IPS-11a (cell line): ENCODE results near the gene ZAR1L.

ENCODE experiments used
- H3K4me3 ChIP-seq: one replicate; pipeline ENCODE4 v1.5.1; 2013; ENCODE audit warnings: low read depth, low read length, control low read depth

The ZAR1L gene

GRCh38 chr13:32256243-32256642, 58.9 kb downstream of the ZAR1L start:
- H3K4me3 ChIP-seq: no peak overlapping the region

DNA sequence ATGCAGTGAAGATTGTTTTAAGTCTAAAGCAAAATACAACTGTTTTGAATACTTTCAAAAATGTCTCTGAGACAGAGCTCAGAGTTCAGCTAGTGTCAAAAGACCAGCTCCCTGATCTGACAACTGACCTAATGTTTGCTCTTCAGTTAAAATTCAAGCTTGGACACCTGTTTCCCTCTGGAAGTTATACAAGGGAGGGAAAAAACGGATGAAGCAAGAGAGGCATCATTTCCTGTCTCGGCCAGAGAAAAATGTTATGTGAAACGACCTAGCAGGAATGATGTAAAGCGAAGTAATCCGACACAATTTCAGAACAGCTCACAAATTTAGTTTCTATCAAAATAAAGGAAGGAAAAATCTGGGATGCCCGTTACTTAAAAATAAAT, 59.4 kb downstream of the ZAR1L start:
- H3K4me3 ChIP-seq: no peak overlapping the region

DNA sequence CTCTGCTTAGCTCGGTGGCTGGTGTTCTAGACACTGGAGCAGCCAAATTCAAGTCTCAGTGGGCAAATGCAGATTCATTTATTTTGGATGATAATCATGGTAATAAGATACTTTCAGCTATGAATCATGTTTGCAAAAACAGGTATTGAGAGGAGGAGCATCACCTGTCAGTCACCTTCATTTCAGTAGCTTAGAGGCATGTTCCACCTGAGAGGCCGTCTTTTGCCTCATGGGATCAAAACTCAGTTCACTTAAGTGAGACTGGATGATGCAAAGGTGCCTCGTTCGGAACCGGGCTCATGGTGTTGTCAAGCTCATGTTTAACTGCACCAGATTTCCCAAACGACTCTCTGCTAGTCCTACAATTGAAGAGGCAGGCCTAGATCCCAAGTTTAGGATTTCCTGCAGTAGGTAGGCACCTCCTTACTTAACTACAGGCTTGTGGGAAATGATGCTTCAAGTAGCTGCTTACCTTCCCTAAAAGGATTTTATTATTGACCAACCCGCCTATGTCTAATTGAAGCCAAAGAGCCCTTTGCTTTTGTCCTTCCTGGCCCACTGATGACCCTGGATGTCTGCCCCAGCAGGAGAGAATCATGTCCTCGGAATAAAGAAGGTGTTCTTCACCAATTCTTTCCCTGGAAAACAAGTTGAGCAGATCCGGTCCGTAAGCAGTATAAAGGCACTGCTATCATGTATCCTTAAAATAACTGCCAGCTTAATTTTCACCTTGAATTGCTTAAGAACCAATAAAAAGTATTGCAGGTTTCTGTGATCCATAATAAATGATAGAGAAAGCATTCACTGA, 60.0 kb downstream of the ZAR1L start:
- no peak overlapping the region for H3K4me3 ChIP-seq

DNA sequence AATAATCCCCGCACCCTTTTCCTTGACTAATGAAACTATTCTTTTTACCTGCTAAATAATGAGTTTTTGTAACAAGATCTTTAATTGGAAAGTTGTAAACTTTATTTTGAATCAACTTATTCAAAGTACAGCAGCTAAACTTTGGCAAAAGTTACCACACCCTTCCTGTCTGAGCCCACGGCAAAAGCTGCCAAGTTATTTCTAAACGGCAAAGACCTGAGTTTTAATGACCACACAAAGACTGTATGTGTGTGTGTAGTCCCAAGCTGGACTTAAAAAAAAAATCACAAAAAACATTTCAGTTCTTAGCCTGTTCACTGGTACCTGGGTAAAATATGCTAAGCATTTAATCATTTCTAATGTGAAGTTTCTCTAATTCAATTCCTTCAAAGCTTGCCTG, 60.7 kb downstream of the ZAR1L start:
- H3K4me3 ChIP-seq: no peak overlapping the region

GRCh38 chr13:32253911-32254399, 61.2 kb downstream of the ZAR1L start:
- H3K4me3 ChIP-seq: no peak overlapping the region
